ENCODE results near the gene TSPAN32.
A peak's percentile ranks its signal among the peaks of the same experiment; 100 is the strongest.
"Not testable (repeated sequence)": the region's sequence is repeated elsewhere in the genome, so short reads cannot be mapped to it uniquely, and the experiment has no call there.

The TSPAN32 gene

DNA sequence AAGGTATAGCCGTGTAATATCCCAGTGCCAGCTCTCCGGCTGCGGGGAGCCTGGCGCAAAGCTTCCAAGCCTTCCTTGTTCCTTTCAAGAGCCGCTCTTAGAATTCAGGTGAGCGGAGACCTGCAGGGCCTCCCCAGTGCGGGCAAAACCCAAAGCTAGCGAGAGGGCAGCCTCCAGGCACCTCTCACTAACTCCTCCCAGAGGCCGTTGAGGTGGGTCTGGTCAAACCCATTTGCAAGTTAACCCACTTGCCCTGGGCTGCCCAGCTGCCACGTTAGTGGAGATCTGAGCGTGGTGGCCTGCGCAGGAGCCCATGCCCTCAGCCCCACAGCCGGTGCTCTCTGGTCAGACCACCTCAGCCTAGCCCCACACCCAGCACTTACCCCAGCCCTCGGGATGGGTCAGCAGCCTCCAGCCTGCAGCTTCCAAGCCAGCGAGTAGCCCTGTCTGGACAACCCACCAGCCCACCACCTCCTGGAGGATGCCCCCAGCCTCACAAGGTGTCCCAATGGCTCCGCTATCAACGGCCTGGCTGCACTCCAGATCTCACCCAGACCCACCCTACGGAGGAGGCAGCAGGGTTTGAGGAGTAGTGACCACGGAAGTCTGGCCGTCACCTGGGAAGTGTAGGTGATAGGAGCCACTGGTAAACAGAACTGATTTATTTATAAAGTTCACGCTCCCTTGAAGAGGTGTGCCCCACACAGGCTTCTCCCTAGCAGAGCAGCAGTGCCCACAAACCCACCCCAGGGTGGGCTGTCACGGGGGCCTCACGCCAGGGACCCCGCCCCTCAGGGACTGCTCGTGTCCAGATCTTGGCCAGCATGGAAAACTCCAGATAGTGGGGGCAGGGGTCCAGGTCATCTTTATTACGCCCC is 33.7 kb upstream of the TSPAN32 start:
- DNase-seq: no peak

DNA sequence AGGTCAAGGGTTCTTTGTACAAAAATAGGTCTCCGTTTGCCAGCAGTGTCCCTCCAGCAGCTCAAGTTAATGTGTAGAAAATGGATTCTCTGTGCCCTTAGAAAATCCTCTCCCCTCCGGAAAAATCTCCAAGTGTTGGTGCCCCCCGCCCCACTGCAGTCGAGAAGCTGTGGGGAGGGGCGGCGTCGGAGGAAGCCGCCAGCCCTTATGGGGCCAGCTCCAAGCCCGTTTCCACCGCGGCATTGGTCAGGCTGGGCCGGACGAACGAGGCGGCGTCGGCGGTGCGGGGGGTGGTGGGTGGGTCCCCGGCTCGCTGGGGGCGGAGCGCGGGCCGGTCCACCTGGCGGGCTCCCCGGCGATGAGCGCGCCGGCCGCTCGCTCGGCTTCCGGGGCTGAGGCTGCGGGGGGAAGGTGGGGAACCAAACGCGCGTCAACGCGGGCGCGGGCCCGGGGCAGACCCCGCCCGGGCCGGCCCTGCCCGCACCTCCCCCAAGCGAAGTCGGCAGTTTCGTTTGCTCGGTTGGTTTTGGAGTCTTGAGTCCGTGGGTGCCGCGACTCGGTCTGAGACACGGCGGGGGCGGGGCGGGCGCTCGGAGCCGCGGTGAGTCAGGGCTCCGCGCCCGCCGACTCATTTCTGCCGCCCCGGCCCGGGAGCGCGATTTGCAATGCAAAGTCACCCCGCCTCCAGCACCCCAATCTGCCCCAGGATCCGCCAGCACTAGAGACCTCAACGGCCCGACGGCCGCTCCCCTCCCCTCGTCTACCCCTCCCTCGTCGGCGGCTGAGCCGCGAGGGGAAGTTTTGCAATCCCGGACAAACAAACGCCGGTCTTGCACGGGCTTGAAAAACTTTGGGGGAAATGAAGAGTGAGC is 32.8 kb upstream of the TSPAN32 start:
- peak; percentile 60 for DNase-seq

DNA sequence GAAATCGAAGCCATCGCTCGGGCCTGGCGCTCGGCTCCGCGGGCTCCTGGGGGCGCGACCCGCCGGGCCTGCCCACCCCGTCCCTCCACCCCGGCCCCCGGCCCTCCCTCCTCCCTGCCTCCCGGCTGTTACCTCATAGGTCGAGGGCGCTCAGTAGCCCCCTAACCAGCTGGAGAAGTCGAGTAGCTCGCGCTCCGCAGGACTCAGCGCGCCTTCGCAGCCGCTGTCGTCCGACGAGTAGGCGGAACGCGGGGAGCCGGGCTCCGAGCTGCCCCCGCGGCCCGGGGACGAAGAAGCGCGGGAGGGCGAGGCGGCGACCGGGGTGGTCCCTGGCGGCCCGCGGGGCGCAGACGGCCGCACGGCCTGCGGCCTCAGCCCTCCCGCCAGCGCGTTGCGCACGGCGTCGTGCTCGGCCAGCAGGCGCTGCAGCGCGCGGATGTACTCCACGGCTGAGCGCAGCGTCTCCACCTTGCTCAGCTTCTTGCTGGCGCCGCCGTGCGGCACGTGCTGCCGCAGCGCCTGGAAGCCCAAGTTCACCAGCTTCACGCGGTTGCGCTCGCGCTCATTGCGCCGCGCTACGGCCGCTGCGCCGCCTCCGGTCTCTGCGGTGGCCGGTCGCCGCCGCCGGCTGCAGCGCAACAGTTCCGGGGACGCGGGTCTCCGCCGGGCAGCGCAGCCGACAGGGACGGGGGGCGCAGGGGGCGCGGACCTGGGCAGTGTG is 32.1 kb upstream of the TSPAN32 start:
- no peak for DNase-seq

DNA sequence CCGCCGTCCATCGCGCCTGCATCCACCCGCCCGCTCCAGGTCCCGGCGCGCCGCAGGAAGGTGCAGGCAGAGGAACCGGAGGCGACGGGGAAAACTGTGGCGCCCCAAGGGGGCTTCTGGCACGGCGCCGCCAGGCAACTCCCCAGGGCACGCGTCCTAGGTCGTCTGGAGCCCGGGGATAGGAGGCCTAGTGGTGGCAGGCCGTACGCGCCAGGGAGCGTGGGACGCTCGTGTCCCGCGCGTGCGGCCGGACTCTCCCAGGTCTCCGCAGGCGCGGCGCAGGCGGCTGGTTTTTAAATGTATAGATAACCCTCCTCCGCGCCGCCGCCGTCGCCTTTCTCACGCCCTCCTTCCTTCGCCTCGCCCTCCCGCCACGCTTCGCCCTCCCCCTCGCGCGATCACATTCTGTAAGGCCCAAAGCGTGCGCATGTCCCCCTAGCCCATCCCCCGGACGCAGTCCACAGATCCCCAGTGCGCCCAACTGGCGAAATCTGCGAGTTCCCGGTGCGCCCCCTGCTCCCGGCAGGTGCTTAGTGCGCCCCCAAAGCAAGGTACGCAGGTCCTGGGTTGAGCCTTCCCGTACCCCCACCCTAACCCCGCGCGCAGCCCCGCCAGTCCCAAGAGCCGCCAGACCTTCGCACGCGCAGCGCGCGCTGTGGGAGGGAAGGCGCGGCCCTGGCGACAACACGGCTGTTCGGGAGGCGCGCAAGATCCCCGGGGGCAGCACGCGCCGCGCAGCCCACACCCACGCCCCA is 31.3 kb upstream of the TSPAN32 start, which contains the start of gene ASCL2:
Gene ASCL2 (minus strand): TSS at position 267 of the 755 bp plus-strand sequence. CDS start 256 bp downstream, at position 11.
- no peak for DNase-seq

DNA sequence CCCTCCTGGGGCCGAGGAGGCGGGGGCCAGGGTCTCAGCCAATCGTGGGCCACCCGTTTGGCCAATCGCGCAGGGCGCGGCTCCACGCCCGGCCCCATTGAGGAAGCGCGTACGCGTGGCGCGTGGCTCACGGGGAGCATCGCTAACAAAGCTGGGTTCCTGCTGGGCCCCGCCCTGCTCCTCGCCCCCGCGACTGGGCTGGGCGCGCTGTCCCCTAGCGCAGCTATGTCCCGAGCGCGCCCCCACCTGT is 30.8 kb upstream of the TSPAN32 start:
- peak; percentile 20 for DNase-seq

DNA sequence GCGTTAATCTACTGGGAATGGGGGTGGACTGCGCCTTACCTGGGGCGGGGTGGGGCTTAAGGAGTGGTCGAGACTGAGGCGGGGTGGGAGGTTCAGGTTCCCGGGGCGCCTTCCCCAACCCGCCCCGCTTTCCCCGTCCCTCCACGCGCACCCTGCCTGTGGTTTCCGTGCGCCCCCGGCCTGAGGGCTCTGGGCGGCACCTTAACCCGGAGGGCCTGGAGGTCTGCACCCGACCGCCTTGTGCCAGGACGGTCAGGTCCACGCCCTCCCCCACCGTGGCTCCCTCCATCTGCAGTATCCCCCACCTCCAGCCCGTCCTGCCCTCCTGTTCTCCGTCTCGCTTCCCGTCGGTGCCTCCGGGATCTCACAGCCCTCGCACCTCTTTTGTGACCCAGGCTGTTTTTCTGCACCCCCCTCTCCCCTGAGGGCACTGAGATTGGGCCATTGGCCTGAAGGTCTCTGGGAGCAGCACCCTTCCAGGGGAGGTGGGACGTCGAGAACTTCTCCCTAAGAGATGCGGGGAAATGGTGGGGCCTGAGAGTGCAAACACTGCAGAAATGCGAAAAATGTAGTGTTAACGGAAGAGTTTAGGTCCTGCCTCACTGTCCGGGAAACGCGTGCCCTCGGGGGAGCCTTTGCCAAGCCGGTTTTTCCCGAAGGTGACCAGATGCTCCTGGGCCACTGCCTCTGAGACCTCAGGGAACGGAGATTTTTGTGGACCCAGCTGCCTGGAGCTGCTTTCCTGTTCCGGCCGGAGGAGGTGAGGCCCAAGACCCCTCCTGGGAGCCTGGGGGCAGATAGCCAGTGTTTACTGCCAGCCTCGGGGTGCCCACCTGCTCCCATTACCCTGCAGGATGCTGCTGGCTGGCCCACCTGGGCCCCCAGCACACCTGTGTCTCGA is 30.2 kb upstream of the TSPAN32 start:
- no peak for DNase-seq

DNA sequence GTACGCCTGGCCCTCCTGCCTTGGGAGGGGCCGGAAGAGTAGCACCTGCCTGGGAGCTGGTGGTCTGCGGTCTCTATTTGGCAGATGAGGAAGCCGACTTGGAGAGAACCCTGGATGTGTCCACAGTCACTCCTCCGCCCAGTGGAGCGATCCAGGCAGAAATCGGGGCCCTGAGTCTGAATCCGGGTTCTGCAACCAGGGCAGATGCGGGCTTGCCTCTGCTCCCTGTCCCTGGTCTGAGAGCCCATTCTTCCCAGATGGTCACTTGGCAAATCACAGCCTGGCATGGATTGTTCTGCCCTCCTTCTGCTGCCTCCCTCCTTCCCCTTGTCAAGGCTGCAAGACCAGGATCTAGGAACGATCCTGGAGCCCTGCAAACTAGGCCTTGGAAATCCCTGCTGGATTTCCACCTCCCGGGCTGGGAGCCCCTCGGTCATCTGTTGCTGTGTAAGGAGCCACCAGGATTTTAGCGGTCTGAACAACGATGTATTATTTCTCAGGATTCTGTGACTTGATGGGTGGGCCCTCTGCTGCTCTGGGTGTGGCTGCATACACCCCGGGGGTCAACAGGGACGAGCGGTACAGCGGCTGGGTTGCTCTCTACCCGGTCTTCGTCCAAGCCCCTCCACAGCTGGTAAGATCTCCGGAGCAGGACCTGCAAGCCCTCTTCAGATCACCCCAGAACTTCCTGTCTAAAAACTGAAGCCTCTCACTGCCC is 29.4 kb upstream of the TSPAN32 start:
- no peak for DNase-seq

DNA sequence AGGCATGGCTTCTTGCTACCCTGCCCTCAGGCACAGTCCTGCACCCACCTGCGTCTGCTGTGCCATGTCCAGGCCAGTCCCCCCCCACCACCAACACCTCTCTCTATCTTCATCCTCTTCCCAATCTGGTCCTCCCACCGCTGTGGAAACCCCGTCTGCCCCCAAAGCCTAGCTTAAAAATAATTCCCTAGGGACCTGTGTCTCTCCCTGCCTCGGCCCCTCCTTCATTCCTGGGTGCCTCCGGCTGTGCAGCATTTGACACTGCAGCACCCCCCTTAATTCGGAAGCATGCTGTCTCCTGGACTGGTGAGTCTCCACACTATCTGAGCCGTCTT is 28.9 kb upstream of the TSPAN32 start:
- DNase-seq: no peak

DNA sequence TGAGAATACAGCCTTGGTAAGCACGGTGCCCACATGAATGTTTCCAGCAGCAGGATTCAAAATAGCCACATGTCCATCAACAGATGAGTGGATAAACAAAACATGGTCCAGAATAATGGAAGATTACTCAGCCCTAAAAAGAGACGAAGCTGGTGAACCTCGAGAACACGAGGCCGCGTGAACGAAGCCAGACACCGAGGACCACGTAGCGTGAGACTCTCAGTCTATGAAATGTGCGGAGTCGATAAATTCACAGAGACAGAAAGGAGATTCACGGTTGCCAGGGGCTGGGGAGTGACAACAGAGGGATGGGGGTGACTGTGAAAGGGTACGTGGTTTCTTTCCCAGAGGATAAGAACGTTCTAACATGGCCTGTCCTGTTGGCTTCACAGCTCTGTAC is 28.5 kb upstream of the TSPAN32 start:
- DNase-seq: no peak

DNA sequence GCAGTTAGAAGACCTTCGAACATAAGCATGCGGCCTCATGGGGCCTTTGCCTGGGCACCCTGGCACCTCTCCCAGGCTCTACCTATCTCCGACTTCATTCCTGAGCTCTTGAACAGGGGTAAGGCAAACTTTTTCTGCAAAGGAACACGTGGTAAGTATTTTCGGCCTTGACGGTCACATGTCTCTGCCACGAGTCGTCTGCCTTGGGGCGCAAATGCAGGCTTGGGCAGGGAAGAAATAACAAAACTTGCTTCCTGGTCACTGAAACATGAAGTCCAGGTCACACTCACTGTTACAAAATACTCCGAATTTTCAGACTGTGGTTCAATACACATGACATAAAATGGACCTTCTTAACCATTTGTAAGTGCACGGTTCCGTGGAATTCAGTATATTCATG is 28.0 kb upstream of the TSPAN32 start:
- DNase-seq: no peak

DNA sequence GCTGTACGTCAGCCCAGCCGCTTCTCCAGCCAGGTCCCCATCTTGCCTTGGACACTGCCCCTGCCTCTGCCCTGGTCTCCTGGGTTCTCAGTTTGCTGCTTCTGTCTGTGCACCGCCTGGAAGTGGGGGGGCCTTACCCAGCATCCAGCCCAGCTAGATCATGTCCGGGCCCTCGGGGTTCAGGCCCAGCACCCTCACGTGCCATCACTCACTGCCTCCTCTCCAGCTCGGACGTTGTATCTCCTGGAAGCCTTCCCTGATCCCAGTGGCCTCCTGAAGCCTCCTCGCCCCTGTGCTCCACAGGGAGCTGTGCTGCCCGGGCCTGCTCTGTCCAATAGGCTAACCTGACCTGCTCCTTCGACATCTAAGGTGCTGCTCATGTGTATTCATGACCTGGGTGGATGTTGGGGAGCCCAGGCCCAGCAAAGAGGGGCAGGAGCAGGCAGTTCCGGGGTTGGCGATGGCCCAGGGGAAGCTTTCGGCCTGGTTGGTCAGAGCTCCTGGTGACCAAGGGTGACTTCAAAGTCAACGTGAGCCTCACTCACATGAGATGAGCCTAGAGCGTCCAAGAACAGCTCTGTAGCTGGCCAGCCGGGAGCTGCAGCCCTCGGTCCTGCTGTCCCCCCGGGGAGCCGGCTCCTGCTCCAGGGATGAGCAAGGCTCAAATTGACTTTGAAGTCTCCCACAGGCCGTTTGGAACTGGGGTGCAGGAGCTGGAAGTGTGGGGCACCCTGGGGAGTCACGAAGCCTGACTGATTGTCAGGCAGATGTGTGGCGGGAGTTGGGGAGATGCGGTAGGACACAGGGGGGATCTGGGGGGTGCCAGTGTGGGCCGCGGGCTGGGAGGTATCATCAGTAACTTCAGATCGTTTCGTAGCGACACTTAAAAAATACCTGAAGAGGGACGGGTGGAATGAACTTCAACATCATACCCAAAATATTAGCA is 26.2 kb upstream of the TSPAN32 start:
- no peak for DNase-seq

DNA sequence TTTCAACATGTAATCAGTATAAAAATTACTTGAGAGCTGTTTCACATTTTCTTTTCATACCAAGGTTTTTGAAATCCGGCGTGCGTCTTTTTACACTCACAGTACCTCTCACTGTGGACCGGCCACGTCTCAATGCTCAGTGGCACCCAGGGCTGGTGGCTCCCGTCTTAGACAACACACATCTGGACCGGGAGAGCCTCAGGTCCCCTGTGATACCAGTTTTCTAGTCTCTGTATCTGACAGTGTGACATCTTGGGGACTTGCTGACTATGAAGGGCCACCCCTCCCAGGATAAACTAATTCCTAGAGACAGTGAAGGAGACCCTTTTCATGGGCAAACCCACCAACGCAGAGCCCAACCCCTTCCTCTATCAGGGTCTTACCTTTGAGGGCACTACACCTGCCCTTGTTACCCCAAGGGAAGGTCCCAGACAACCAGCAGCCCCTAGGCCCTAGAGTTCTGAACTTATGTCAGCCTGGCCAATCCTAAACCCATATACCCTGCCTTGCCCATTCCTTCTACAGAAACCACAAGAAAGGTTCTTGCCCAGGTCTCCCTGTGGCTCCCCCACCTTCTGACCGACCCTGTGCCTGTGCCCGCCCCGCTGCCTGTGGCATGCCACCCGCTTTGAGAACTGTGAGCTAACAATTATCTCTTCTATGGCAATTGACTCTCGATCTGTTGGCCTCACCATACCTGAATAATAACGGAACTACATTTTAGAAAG is 25.4 kb upstream of the TSPAN32 start:
- DNase-seq: no peak

DNA sequence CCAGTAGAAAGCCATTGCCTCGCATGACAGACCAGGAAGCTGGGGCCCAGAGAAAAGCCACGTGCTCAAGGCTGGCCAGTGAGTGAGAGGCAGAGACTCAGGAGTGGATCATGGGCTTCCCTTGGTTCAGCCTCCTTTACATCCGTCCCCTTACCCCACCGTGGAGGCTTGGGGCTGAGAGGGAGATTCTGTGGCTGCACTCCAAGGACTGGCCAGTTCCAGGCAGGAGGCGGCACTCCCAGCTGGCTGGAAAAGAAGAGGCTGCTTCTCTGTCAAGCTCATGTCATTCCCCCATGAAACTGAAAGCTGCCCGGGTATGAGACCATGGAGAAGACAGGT is 24.8 kb upstream of the TSPAN32 start:
- DNase-seq: no peak

DNA sequence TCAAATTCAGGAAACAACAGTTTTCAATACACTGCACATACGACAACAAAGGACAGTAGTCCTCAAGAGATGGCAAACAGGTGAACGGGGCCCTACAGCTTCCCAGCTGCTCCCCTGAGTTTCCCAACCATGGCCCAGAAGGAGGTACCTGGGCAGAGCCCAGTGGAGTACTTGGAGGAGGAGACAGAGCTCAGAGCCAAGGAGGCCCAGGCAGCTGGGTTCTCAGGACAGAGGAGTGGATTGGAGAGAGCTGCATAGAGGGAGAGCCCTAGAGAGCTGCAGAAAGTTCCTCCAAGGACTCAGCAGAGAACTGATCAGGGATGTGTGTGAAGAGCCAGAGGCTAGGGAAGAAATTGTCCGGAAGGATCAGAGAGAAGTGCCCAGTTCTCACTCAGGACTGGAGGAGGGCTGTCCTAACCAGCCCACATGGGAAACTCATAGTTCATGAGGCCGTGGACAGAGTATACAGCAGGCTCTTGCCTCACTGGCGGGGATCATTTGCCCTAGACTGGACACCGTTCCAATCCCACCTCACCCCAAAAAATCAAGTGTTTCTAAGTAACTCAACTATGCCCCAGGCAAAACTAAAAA is 23.8 kb upstream of the TSPAN32 start:
- no peak for DNase-seq

DNA sequence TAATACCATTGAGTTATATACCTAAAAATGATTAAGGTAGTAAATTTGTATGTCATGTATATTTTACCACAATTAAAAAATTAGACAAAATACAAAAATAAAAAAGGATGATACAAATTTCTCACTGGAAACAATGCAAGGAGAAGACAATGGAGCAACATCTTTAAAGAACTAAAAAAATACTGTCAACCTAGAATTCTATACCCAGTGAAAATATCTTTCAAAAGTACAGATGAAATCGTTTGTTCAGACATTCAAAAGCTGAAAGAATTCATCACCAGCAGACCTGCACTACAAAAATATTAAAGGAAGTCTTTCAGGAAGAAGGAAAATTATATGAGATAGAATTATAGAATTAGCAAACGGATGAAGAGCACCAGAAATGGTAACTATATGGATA is 21.6 kb upstream of the TSPAN32 start:
- no peak for DNase-seq

DNA sequence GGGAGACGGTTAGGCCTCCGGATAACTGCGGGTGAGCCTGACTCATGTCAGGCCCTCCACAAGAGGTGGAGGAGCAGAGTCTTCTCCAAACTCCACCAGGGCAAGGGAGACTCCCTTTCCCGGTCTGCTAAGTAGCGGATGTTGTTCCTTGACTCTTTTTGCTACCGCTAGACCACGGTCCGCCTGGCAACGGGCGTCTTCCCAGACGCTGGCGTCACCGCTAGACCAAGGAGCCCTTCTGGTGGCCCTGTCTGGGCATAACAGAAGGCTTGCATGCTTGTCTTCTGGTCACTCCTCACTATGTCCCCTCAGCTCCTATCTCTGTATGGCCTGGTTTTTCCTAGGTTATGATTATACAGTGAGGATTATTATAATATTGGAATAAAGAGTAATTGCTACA is 15.5 kb upstream of the TSPAN32 start:
- DNase-seq: not testable (repeated sequence)

DNA sequence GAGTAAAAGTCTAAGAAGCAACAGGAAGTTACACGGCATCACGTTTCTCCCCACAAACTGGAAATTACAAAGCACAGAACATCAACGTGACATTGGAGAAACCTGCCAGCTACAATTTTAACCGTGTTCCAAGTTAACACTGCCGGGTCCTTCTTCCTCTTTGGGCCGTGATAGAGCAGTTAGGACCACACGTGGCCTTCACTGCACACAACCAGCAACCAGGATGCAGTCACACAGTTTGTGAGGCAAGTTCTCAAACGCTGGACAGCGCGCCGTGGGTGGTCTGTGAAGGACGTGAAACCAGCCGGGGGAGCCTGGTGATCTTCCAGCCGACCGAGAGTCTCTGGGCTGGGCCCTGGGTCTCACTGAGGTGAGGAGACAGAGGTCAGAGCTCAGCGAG is 14.7 kb upstream of the TSPAN32 start:
- DNase-seq: no peak

DNA sequence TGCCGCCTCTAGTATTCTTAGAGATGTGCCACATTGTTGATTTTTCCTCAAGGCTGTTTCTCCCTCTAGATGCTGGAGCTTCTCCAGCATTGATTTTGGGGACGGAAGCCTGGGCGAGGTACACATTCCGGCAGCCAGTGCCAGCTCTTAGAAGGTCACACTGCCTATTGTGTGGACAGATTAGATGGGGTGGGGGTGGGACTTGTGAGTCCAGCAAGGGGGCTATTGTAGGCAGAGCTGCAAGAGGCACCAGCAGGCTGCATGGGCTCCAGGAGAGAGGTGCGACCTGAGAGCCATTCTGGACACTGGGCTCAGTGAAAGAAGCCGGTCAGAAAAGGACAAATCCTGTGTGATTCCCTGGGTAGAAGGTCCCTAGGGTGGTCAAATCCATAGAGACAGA is 12.5 kb upstream of the TSPAN32 start:
- no peak for DNase-seq

DNA sequence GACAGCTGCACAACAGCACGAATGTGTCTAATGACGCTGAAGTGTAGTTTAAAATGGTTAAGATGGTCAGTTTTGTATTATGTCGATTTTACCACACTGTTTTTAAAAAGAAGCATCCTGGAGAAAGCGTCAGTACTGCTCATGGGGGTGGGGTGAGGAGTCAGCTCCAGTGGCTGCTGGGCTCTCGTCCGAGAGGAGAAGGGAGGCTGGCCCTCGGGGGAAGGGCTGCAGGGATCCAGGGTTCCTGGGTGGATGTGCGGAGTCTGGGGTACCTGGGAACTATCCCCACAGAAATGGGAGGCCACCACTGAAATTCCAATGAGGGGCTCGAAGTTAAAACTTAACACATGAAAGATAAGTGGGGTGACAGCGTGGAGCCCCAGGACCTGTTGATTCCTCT is 12.0 kb upstream of the TSPAN32 start:
- DNase-seq: no peak
